Measurements from ENCODE around the gene MT1A. TPM values are rescaled to one million over a fixed set of nuclear protein-coding genes. Genes with fewer than 3 reads are reported as not detected.

The MT1A gene
- total RNA-seq, 1 experiment from 2014 or later, result not detected

DNA sequence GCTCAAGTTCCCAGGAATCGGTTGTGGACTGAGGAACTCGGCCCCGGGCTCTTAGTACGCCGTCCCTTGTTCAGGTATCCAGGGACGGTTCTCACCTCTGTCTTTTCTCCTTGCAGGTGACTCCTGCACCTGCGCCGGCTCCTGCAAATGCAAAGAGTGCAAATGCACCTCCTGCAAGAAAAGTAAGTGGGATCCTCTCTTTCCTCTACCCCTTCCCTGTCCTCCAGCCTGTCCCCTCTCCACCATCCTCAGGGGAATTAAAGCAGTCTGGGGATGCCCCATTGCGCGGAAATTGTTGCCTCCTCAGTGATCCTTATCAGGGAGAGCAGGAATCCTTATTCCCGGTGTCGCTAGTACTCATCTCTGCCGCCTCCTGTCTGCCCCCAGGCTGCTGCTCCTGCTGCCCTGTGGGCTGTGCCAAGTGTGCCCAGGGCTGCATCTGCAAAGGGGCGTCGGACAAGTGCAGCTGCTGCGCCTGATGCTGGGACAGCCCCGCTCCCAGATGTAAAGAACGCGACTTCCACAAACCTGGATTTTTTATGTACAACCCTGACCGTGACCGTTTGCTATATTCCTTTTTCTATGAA is 29.5 kb upstream of the MT1A start:
- TSS peak; percentile 97 for BruUV-seq (replicated peaks)
- peak overlapping the region; percentile 96 for H3K27ac ChIP-seq (ENCODE audit: low read depth, low read length)
- no peak for DNase-seq (ENCODE audit: low read depth, low spot score)
- H3K36me3 ChIP-seq (ENCODE audit: control insufficient read depth in 1 of 2, insufficient read depth in 2 of 2, low read length in 2 of 2), result no peaks in the 10 kb centered on the region
- RAD21 ChIA-PET (ENCODE audit: low non-redundant PET in 1 of 2, low total read pairs in 2 of 2, uncharacterized antibody in 2 of 2, unreplicated experiment in 2 of 2), result interaction anchor here (0.6 to 1.0 kb wide), 2 partner anchors 8 to 17 kb away, joined by 5 to 7 read pairs; partner anchors contain the start of gene MT1E (in 1 of the 2)
- H3K4me1 ChIP-seq (ENCODE audit: control insufficient read depth in 1 of 2, insufficient read depth in 2 of 2, low read length in 2 of 2), result peaks cover 68 to 87% of the 10 kb centered on the region in 2 experiments
- peak overlapping the region; percentile 63 to 85 for H3K4me3 ChIP-seq (replicated peaks in 1 of 2; ENCODE audit: low read depth in 1 of 2, low read length in 2 of 2)
- H3K4me2 ChIP-seq (ENCODE audit: low read length), result peak overlapping the region; percentile 95
- no peaks in the 10 kb centered on the region for H4K20me1 ChIP-seq (ENCODE audit: insufficient read depth)
- intact Hi-C loops (cut with micrococcal nuclease), result loop anchor here (1.0 to 2.0 kb wide), 2 partner anchors 16 to 74 kb away; partner anchors contain the start of genes MT1E and MT1X
- TF ChIP-seq CEBPB (IDR thresholded peaks at IDR 0.05; ENCODE audit: low read depth) (no peak), ZFX (IDR thresholded peaks at IDR 0.05) (no peak), RAD21 (IDR thresholded peaks at IDR 0.05; ENCODE audit: low read depth) (no peak), TCF7L2 (IDR thresholded peaks at IDR 0.05; ENCODE audit: borderline replicate concordance, extremely low read depth, insufficient read depth, insufficient read length) (no peak), EGR1 (IDR thresholded peaks at IDR 0.05; ENCODE audit: low read depth) (no peak), ELF1 (IDR thresholded peaks at IDR 0.05; ENCODE audit: borderline replicate concordance, low read depth) (no peak), YY1 (IDR thresholded peaks at IDR 0.05; ENCODE audit: extremely low read depth, insufficient replicate concordance, low read depth, low read length) (no peak), ZNF274 (IDR thresholded peaks at IDR 0.05; ENCODE audit: low read depth, low read length) (no peak), JUND (IDR thresholded peaks at IDR 0.05) (no peak), POLR2AphosphoS5 (IDR thresholded peaks at IDR 0.05; ENCODE audit: low read depth, low read length) (no peak), SP1 (IDR thresholded peaks at IDR 0.05; ENCODE audit: low read depth) (no peak), CBX3 (IDR thresholded peaks at IDR 0.05; ENCODE audit: low read depth) (no peak), FOSL1 (IDR thresholded peaks at IDR 0.05; ENCODE audit: low read depth) (no peak), SRF (IDR thresholded peaks at IDR 0.05; ENCODE audit: low read depth) (no peak), POLR2A (IDR thresholded peaks at IDR 0.05; ENCODE audit: borderline replicate concordance, extremely low read depth, insufficient read depth, insufficient read length) (no peak)
- TF ChIP-seq, protein P1, sequence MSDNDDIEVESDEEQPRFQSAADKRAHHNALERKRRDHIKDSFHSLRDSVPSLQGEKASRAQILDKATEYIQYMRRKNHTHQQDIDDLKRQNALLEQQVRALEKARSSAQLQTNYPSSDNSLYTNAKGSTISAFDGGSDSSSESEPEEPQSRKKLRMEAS (IDR thresholded peaks at IDR 0.05), result no peak
- TF ChIP-seq, protein P2, sequence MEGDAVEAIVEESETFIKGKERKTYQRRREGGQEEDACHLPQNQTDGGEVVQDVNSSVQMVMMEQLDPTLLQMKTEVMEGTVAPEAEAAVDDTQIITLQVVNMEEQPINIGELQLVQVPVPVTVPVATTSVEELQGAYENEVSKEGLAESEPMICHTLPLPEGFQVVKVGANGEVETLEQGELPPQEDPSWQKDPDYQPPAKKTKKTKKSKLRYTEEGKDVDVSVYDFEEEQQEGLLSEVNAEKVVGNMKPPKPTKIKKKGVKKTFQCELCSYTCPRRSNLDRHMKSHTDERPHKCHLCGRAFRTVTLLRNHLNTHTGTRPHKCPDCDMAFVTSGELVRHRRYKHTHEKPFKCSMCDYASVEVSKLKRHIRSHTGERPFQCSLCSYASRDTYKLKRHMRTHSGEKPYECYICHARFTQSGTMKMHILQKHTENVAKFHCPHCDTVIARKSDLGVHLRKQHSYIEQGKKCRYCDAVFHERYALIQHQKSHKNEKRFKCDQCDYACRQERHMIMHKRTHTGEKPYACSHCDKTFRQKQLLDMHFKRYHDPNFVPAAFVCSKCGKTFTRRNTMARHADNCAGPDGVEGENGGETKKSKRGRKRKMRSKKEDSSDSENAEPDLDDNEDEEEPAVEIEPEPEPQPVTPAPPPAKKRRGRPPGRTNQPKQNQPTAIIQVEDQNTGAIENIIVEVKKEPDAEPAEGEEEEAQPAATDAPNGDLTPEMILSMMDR (IDR thresholded peaks at IDR 0.05 in 2 of 3, conservative IDR thresholded peaks at IDR 0.05 in 1 of 3; ENCODE audit: borderline replicate concordance in 1 of 3, insufficient read depth in 1 of 3, low read depth in 2 of 3, low read length in 2 of 3), result no peak
- TF ChIP-seq, protein P3, sequence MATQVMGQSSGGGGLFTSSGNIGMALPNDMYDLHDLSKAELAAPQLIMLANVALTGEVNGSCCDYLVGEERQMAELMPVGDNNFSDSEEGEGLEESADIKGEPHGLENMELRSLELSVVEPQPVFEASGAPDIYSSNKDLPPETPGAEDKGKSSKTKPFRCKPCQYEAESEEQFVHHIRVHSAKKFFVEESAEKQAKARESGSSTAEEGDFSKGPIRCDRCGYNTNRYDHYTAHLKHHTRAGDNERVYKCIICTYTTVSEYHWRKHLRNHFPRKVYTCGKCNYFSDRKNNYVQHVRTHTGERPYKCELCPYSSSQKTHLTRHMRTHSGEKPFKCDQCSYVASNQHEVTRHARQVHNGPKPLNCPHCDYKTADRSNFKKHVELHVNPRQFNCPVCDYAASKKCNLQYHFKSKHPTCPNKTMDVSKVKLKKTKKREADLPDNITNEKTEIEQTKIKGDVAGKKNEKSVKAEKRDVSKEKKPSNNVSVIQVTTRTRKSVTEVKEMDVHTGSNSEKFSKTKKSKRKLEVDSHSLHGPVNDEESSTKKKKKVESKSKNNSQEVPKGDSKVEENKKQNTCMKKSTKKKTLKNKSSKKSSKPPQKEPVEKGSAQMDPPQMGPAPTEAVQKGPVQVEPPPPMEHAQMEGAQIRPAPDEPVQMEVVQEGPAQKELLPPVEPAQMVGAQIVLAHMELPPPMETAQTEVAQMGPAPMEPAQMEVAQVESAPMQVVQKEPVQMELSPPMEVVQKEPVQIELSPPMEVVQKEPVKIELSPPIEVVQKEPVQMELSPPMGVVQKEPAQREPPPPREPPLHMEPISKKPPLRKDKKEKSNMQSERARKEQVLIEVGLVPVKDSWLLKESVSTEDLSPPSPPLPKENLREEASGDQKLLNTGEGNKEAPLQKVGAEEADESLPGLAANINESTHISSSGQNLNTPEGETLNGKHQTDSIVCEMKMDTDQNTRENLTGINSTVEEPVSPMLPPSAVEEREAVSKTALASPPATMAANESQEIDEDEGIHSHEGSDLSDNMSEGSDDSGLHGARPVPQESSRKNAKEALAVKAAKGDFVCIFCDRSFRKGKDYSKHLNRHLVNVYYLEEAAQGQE (IDR thresholded peaks at IDR 0.05; ENCODE audit: low read depth), result no peak
- TF ChIP-seq, protein P4, sequence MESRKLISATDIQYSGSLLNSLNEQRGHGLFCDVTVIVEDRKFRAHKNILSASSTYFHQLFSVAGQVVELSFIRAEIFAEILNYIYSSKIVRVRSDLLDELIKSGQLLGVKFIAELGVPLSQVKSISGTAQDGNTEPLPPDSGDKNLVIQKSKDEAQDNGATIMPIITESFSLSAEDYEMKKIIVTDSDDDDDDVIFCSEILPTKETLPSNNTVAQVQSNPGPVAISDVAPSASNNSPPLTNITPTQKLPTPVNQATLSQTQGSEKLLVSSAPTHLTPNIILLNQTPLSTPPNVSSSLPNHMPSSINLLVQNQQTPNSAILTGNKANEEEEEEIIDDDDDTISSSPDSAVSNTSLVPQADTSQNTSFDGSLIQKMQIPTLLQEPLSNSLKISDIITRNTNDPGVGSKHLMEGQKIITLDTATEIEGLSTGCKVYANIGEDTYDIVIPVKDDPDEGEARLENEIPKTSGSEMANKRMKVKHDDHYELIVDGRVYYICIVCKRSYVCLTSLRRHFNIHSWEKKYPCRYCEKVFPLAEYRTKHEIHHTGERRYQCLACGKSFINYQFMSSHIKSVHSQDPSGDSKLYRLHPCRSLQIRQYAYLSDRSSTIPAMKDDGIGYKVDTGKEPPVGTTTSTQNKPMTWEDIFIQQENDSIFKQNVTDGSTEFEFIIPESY (IDR thresholded peaks at IDR 0.05; ENCODE audit: extremely low read depth, insufficient replicate concordance, low read length), result no peak
- POLR2A ChIA-PET, result interaction anchor here (0.8 to 16.1 kb wide), 10 partner anchors 9 to 133 kb away, joined by 3 to 344 read pairs (median 3); partner anchors contain the start of genes MT1E and MT1F
- H2AFZ ChIP-seq (ENCODE audit: low read depth, low read length, poor library complexity, severe bottlenecking), result no peak overlapping the region
- peaks cover 14% of the 10 kb centered on the region for H3K79me2 ChIP-seq (ENCODE audit: insufficient read depth, low read length)
- H3K27me3 ChIP-seq (ENCODE audit: insufficient read depth, low read length), result no peaks in the 10 kb centered on the region
- H3K9ac ChIP-seq (ENCODE audit: low read length), result peak overlapping the region; percentile 91
- no peaks in the 10 kb centered on the region for H3K9me2 ChIP-seq (ENCODE audit: insufficient read depth)
- no peaks in the 10 kb centered on the region for H3K9me3 ChIP-seq (ENCODE audit: control insufficient read depth in 1 of 2, insufficient read depth in 1 of 2, low read depth in 1 of 2, low read length in 2 of 2)
- ATAC-seq, result no peak
- CTCF ChIA-PET, result interaction anchor here (0.9 to 1.7 kb wide), 6 partner anchors 8 to 253 kb away, joined by 3 to 8 read pairs (median 4); no protein-coding TSS in a partner anchor

All from HCT116 (cell line).